ENCODE results near the gene LRRC17.

- TF ChIP-seq POLR2A (IDR thresholded peaks at IDR 0.05; ENCODE audit: low read depth) (no peak), CTCF (IDR thresholded peaks at IDR 0.05) (no peak), POLR2AphosphoS5 (IDR thresholded peaks at IDR 0.05) (no peak), EP300 (IDR thresholded peaks at IDR 0.05) (no peak)
Observed at GRCh38 chr7:102944241-102944640, 31.4 kb downstream of the LRRC17 start.

Measured in esophagus muscularis mucosa (tissue), 4 donors.